EL (cell line): ENCODE results near the gene UGT2B7.
"Not testable (repeated sequence)": the region's sequence is repeated elsewhere in the genome, so short reads cannot be mapped to it uniquely, and the experiment has no call there.

Experiments
- DNase-seq: peaks from one replicate; pipeline ENCODE4 v3.0.0-alpha.2; 2016

The UGT2B7 gene

DNA sequence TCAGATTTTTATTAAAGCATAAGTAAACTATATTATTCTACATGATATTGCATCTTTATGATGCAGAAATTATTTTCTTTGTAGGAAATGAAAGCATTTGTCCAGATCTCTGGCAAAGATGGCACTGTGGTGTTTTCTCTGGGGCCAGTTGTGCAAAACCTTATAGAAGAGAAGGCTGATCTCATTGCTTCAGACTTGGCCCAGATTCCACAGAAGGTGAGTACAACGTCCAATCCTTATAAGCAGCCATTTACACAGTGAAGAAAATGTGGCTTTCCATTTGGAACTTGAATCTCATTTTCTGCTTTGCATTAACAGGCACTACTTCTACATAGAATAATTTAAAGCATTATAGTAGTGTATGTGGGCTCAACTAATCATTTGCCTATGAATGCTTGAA lies 6.9 kb upstream of the UGT2B7 start:
- DNase-seq: no peak

DNA sequence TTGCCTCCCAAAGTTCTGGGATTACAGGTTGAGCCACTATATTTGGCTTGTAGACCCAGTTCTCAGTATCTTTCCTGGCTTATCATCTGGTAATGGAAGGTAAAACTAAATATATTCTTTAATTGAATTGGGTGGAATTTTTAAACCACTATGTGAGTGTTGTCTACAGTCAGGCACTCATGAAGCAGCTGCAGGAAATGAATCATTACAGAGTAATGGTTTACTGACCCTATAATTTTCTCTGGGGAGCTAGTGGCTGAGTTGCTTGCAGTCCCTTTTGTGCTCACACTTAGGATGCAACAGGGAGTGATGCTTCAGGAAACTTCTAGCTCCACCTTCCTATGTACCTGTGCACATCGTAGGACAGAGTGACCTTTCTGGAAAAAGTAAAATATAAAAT lies 4.1 kb upstream of the UGT2B7 start:
- DNase-seq: peak; percentile 59

DNA sequence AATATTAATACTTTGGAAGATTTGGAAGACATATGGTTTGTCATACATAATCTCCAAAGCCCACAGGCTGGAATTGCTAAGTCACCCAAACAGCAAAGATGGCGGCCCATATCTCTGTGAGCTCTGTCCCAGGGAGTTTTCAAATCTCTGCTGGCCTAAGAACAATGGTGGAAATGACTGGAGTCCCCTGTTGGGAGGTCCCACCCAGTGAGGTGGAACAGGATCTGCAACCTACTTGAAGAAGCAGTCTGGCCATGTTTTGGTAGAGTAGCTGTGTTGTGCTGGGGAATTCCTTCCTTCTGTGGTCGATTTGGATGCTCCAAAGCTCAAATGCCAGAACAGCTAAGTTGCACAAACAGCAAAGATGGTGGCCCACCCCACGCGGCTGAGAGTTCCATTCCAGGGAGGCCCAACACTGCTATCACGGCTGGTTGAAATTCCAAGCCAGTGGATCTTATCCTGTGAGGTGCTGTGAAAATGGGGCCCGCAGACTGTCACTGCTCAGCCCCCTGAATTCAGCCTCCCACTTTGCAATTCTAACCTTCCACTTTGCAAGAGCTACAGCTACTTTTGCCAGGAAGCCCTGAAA lies 3.2 kb upstream of the UGT2B7 start:
- no peak for DNase-seq

DNA sequence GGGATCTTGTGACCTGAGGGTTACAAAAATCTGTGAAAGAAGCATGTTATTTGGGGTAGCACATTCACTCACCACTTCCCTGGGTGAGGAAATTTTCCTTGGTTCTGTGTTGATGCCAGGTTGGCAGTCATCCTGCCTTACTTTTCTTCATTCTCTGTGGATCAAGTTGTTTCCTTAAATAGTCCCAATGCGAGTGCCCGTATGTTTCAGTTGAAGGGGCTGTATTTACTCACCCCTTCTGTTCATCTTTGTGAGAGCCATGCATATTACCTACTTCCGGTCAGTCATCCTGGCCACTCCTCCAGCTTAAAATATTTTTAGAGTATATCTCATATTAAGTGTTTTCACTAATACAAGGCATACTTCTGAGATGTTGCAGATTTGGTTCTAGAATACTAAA lies 2.6 kb upstream of the UGT2B7 start:
- DNase-seq: no peak

DNA sequence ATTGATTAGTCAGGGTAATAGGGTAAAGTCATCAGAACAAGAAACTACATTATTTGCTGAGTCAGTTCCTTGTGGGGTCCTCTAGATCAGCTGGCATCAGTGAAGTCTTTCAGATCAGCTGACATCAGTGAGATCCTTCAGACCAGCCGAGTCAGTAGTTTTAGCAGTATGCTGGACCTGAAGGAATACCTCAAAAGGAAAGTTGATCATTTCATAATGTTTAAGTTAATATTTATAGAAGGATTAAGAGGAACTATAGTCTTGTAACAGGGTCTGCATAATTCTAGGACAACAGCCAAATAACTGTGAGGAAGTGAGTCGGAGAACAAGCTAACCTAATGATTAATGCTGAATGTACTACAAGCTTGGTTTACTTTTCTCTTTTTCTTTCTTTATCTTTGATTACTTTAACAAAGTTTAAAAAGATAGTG lies 958 bp upstream of the UGT2B7 start:
- peak; percentile 63 for DNase-seq

DNA sequence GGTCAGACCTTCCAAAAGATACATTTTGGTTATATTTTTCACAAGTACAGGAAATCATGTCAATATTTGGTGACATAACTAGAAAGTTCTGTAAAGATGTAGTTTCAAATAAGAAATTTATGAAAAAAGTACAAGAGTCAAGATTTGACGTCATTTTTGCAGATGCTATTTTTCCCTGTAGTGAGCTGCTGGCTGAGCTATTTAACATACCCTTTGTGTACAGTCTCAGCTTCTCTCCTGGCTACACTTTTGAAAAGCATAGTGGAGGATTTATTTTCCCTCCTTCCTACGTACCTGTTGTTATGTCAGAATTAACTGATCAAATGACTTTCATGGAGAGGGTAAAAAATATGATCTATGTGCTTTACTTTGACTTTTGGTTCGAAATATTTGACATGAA lies 536 bp downstream of the UGT2B7 start:
- no peak for DNase-seq

DNA sequence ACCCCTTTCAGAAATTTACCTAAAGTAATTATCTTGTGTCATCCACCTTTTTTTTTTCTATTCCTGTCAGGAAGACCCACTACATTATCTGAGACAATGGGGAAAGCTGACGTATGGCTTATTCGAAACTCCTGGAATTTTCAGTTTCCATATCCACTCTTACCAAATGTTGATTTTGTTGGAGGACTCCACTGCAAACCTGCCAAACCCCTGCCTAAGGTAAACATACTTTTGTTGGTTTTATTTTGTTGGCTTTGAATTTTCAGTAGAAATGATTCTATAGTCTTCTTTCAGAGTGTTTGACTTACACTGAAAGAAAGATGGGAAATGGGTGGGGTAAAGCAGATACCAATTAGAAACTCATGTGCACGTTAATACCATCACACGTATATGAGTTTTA lies 2.2 kb downstream of the UGT2B7 start:
- DNase-seq: no peak

DNA sequence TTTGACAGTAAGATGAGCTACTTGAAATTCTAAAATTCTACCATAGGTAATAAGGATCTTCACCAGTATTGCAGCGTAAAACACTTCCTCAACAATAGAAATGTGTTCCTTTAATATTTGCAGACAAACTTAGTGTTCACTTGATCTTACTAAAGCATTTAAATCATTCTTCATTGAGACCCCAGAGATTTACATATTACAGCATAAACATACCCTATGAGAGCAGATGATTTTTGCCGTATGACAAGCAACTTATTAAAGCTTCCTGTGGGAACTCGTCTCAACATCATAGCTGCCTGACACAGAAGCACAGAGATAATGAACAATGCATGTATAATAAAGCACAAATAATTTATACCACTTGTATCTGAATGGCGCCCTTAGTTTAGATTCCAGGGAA lies 3.6 kb downstream of the UGT2B7 start:
- no peak for DNase-seq

DNA sequence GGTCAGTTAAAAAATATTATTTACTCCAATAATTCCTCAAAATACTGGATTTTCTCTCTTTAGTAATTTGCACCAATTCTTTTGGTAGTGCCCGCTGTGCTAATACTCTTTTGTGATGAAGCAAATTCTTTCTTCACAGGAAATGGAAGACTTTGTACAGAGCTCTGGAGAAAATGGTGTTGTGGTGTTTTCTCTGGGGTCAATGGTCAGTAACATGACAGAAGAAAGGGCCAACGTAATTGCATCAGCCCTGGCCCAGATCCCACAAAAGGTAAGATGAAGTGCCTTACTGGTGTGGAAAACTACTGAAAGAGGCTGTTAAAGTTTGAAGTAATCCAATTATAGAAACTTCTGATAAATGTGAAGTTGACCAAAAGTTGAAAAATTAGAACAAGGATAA lies 6.4 kb downstream of the UGT2B7 start:
- not testable (repeated sequence) for DNase-seq

DNA sequence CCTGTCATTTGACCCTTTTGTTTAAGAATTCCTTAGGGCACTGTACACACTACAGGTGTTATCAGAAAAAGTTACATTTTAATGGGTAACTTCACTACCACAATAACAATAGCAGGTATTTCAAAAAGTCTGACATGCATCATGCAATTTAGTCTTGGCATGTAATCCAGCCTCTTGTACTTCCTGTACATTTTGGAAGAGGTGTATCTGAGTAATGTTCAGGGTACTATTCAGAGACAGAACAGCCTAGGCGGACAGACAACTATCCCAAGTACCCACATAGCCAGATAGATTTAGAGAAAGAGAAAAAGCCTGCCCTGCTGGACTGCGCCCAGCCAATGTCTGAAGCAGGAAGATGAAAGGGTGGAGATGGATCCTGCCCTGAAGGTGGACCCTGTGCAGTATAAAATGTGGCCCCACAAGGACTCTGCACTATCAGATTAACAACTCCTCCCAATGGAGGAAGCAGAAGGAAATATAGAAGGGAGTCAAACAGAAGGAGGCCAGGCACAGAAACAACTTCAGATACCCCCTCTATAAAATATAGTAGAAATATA lies 8.5 kb downstream of the UGT2B7 start:
- DNase-seq: no peak

DNA sequence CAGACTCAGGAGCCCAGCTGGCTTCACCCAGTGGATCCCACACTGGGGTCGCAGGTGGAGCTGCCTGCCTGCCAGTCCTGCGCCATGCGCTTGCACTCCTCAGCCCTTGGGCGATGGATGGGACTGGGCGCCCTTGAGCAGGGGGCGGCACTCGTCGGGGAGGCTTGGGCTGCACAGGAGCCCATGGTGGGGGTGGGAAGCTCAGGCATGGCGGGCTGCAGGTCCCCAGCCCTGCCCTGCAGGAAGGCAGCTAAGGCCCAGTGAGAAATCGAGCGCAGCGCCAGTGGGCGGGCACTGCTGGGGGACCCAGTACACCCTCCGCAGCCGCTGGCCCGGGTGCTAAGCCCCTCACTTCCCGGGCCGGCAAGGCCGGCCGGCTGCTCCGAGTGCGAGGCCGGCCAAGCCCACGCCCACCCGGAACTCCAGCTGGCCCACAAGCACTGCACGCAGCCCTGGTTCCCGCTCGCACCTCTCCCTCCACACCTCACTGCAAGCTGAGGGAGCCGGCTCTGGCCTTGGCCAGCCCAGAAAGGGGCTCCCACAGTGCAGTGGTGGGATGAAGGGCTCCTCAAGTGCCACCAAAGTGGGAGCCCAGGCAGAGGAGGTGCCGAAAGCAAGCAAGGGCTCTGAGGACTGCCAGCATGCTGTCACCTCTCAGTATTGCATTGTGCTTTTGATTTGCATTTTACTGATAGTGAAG lies 19.0 kb downstream of the UGT2B7 start:
- not testable (repeated sequence) for DNase-seq

DNA sequence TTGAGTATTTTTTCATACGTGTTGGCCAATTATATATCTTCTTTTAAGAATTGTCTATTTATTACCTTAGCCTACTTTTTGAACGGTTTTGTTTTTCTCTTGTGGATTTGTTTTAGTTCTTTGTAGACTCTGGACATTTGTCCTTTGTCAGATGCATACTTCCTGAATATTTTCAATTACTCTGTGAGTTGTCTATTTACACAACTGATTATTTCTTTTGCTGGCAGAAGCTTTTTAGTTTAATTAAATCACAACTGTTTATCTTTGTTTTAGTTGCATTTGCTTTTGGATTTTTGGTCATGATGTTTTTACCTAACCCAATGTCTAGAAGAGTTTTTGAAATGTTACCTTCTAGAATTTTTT lies 19.6 kb downstream of the UGT2B7 start:
- no peak for DNase-seq

DNA sequence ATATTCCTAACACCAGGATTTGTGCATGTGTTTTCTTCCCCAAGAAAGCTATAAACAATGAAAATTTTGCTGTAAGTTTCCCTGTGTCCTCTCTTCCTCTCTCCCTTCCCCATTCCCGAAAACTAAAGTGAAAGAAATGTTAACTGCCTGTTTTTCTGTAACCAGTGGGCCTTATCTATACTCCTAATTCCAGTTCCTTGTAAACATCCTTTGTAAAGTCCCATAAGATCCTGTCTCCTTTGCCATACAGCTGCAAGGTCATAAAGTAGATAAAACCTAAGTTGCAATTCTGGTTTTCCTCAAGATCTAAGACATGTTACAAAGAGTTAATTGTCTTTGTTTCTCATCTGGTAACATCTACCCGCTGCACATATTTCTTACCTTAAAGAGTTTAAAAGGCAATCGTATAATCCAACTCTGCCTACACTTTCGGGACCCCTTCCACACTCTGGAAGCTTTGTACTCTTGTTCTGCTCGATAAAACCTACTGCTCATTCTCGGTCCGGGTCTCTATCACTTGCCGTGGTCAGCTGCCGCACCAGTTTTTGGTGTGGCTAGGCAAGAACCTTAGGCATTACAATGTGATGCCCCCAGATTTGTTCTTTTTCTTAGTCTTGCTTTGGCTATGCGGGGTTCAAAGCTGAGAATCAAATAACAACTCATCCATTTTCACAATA lies 20.5 kb downstream of the UGT2B7 start:
- no peak for DNase-seq

DNA sequence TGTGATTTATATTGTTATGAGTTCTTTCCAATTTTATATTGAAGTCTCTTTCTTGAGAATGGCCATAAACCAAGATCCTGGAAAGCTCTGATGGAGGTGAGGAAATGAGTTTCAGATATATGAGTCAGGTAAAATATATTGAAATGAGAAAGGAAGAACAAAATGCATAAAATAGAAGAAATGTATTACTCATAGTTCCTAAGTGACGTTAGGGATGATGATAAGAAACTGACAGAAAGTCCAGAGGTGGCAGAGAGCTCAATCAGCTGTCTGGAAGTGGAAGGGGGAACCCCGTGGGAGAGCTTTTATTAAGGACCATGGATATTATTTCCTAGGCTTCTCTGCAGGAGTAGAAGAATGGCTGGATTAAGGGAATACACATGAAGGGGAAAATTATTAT lies 24.6 kb downstream of the UGT2B7 start:
- no peak for DNase-seq

DNA sequence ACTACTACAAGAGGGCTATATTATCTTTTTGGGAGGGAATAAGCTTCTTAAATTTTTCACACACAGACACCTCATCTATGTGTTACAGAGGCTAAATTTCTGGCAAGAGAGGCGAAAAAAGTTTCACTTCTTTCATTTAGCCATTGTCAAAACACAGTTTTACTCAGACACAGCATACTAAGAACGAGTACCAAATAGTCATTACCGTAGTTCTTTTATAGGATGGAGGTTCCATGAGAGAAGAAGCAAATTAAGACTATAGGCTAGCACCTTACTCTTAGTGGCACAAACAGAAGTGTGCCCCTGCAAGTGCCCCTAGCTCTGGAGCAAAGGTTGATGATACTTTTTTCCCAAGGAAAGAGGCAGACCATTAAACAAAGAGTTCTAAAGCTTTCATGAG lies 26.2 kb downstream of the UGT2B7 start:
- no peak for DNase-seq

DNA sequence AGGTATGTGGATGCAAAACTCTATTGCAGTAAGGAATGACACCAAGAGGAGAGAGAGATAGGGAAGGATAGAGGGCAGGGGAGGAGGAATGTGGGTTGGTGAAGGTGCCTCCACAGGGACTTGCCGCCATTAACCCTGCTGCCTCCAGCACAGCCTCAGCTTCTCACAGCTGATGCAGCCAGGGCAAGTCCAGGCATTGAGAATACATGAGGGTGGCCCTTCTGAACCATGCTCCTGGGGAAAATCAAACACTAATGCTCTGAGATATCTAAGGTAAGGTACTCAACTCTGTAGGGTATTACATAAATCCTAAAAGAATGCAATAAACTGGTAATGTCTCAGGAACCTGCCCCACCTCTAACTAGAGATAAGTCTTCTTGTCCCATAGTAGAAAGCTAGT lies 28.7 kb downstream of the UGT2B7 start:
- DNase-seq: no peak

DNA sequence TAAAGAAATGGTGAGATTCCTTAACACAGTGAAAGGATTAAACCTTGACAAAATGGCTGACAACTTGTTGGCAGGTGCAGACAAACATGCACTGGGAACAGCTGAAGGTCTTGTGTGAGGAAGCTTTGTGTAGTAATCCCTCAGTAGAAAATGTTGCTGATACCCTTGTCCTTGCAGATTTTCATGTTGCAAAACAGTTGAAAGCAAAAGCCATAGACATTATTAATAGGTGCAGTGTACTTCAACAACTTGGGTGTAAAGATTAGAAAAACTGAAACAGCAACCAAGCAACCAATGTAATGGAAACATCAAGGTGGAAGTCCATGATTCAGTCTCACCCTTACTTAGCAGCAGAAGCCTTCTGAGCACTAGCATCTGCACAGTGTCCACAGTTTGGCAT lies 29.8 kb downstream of the UGT2B7 start:
- no peak for DNase-seq

DNA sequence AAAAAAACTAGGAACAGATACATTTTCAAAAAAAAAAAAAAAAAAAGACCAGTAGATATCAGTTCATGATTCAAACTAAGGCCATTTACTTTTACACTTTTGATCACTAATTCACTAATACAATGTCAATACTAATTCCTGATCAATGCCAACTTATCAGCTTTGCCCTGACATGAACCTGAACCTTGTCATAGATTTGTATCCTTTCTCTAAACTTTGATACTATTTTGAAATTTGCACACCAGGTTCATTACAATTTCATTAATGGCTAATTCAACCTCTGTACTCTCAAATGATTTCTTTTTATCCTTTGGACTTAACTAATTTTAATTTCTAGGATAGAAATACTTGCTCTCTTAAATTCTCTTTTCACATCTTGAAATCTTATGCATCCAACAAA lies 37.7 kb downstream of the UGT2B7 start:
- DNase-seq: no peak

DNA sequence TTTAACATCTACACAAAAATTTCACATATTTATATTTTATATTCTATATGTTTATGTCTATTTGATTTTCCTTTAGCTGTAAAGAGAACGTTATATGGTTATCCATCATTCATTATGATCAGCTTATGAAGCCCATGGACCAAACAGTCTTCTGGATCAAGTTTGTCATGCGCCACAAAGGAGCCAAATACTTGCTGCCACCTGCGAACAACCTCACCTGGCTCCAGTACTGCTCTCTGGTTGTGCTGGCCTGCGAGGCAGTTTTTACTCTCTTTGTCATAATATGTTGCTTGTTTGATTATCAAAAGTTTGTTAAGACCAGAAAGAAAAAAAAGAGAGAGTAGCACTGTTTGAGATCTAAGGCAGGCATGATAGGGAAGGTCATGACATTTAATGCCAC lies 38.2 kb downstream of the UGT2B7 start:
- DNase-seq: no peak

DNA sequence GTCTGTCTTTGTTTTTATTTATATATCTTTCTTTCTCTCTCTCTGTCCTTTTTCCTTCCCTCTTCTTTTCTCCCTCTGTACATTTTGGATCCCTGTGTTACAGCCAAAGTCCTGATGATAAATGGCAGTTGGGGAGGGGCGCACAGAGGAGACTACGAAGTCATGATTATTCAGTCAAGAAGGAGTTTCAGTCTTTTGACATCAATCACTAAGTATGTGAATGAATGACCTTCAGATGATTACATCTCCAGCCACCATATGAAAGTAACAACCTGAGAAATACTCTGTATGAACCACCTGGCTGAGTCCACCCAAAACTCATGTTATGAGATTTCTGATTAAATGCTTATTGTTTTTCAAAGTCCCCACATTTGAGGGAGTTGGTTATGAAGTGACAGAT lies 45.0 kb downstream of the UGT2B7 start:
- no peak for DNase-seq

DNA sequence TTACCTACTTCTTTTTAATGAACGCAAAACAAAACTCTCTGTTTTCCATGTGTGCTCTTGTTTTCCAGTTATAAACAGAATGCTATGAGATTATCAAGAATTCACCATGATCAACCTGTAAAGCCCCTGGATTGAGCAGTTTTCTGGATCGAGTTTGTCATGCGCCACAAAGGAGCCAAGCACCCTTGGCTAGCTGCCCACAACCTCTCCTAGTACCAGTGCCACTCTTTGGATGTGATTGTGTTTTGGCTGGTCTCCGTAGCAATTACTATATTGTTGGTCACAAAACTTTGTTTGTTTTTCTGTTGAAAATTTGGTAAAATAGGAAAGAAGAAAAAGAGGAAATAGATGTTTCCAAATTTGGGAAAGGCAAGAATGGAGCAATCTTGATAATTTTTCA lies 51.1 kb downstream of the UGT2B7 start:
- no peak for DNase-seq

DNA sequence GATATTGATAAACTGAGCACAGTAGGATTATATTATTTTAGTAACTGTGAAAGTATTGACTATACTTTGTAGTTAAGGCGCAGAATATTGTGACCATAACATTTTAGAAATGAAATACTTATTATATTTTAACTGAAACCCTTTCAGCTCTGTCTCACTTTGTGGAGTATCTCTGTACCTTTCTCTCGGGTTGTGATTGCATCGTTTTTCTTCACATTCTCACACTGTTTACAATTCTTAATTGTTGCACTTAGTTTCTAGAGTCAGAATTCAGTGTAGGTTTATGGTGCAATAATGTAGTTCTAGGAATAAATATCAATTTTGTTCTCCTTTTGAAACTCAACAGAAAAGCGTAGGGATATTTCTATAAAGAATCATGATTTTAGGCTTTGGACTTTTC lies 57.7 kb downstream of the UGT2B7 start:
- no peak for DNase-seq

DNA sequence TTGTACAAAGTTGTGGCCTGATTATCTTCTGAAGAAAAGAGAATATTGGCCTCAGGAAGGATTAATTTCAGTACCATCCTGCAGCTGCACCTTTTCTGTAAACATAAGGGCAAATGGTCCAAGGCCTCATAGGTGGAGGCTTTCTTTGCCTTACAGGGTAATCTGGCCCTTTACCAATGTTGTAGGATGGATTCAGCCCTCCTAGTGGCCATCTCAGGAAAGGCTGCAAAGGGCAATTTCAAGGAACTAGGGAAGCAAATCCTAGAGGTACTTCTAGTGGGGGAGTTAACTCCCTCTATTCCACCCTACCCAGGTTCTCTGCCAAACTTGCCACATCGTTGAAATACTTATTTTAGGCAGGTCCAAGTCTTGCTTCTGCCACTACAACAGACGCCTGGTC lies 60.6 kb downstream of the UGT2B7 start:
- peak; percentile 1 for DNase-seq
